SK-N-SH (cell line): ENCODE measurements around the gene PSME2. TPM values are rescaled to one million over a fixed set of nuclear protein-coding genes. Genes with fewer than 3 reads are reported as not detected.

ENCODE experiments used
- CTCF ChIA-PET: fragments of 300-600, 350-600 bp; formaldehyde crosslinking; extraction: SDS; loops from one replicate; lab custom pipeline; 2021; lab: Yijun Ruan, JAX
- POLR2A ChIA-PET: fragments of 350-600 bp; sonication (Branson Sonifier 250); formaldehyde crosslinking; extraction: SDS; loops from one replicate; lab custom pipeline; 2020; ENCODE audit warnings: antibody characterized with exemption, inconsistent platforms; lab: Yijun Ruan, JAX
- DNase-seq: peaks from one replicate; pipeline ENCODE4 v3.0.0; 2012
- H2AFZ ChIP-seq: fragments of 200-600 bp; sonication (generic); 2 replicates; pipeline ENCODE4 v1.8.1; 2016; ENCODE audit warnings: antibody characterized with exemption, mild to moderate bottlenecking, low read depth
- H3F3A ChIP-seq: fragments of 200-600 bp; sonication (generic); replicated peaks from 2 replicates; pipeline ENCODE3; 2016; ENCODE audit warnings: antibody characterized with exemption, mild to moderate bottlenecking; ENCODE audit not compliant: insufficient read depth
- H3K27ac ChIP-seq, 2 experiments: fragments of 200-500 bp in 1 of 2; fragments of 200-600 bp in 1 of 2; sonication (Bioruptor generic) in 1 of 2; sonication (generic), shearing (Covaris generic) in 1 of 2; 2 replicates each; pipeline versions ENCODE4 v1.5.1 to v1.6.1; 2014 to 2016; ENCODE audit warnings: low read depth in 2 of 2, inconsistent platforms in 1 of 2, low read length in 1 of 2, mild to moderate bottlenecking in 1 of 2, mixed read lengths in 1 of 2
- H3K27me3 ChIP-seq: fragments of 200-600 bp; sonication (generic), shearing (Covaris generic); 2 replicates; pipeline ENCODE4 v1.6.1; 2016; ENCODE audit warnings: mixed run types; ENCODE audit not compliant: insufficient read depth
- H3K36me3 ChIP-seq, 2 experiments: fragments of 200-500 bp in 1 of 2; fragments of 200-600 bp in 1 of 2; sonication (Bioruptor generic) in 1 of 2; sonication (generic) in 1 of 2; replicated peaks in 1 of 2; 2 replicates each; pipeline versions ENCODE3 to v1.5.1; 2014 to 2016; ENCODE audit warnings: low read length in 1 of 2, mild to moderate bottlenecking in 1 of 2; ENCODE audit not compliant: insufficient read depth in 2 of 2, control insufficient read depth in 1 of 2
- H3K4me1 ChIP-seq, 2 experiments: fragments of 200-500 bp in 1 of 2; fragments of 200-600 bp in 1 of 2; sonication (Bioruptor generic) in 1 of 2; sonication (generic), shearing (Covaris generic) in 1 of 2; 2 replicates each; pipeline versions ENCODE4 v1.5.1 to v1.6.1; 2014 to 2016; ENCODE audit warnings: low read depth in 1 of 2, low read length in 1 of 2, mixed run types in 1 of 2; ENCODE audit not compliant: insufficient read depth in 2 of 2, control insufficient read depth in 1 of 2
- H3K4me2 ChIP-seq: fragments of 200-600 bp; sonication (generic), shearing (Covaris generic); 2 replicates; pipeline ENCODE4 v1.6.1; 2017; ENCODE audit warnings: mixed run types
- H3K4me3 ChIP-seq, 2 experiments: fragments of 200-500 bp in 1 of 2; fragments of 200-600 bp in 1 of 2; sonication (Bioruptor generic) in 1 of 2; sonication (generic), shearing (Covaris generic) in 1 of 2; 2 replicates each; pipeline versions ENCODE4 v1.5.1 to v1.8.1; 2014 to 2016; ENCODE audit warnings: low read depth in 2 of 2, inconsistent platforms in 1 of 2, low read length in 1 of 2, mild to moderate bottlenecking in 1 of 2, mixed read lengths in 1 of 2, moderate library complexity in 1 of 2
- H3K79me2 ChIP-seq: fragments of 200-600 bp; sonication (generic); 2 replicates; pipeline ENCODE4 v1.8.1; 2017; ENCODE audit warnings: mild to moderate bottlenecking; ENCODE audit not compliant: insufficient read depth
- H3K9ac ChIP-seq: fragments of 200-600 bp; sonication (generic); 2 replicates; pipeline ENCODE4 v1.6.1; 2017; ENCODE audit warnings: mixed run types
- H3K9me2 ChIP-seq: fragments of 200-600 bp; sonication (generic); 2 replicates; pipeline ENCODE4 v1.6.1; 2017; ENCODE audit warnings: mixed run types
- H3K9me3 ChIP-seq: fragments of 200-600 bp; sonication (generic); 2 replicates; pipeline ENCODE4 v1.6.1; 2017; ENCODE audit warnings: mixed run types, mild to moderate bottlenecking, moderate library complexity
- H4K20me1 ChIP-seq: fragments of 200-600 bp; sonication (generic); 2 replicates; pipeline ENCODE4 v1.6.1; 2017; ENCODE audit warnings: mild to moderate bottlenecking, mixed run types; ENCODE audit not compliant: insufficient read depth
- EZH2phosphoT487 ChIP-seq: fragments of 200-600 bp; sonication (generic); IDR thresholded peaks from 2 replicates; pipeline ENCODE4 v1.6.1; 2017; ENCODE audit warnings: low read depth, mixed run types, mild to moderate bottlenecking, antibody characterized with exemption, moderate library complexity, borderline replicate concordance
- FOXM1 ChIP-seq: IDR thresholded peaks from 2 replicates; pipeline ENCODE4 v1.4.0; 2012; ENCODE audit warnings: low read depth, mild to moderate bottlenecking
- GABPA ChIP-seq: IDR thresholded peaks from 2 replicates; pipeline ENCODE4 v1.4.0; 2012; ENCODE audit warnings: low read depth, mild to moderate bottlenecking
- MEF2A ChIP-seq: IDR thresholded peaks from 2 replicates; pipeline ENCODE4 v1.4.0; 2012; ENCODE audit warnings: low read depth, borderline replicate concordance
- NRF1 ChIP-seq: IDR thresholded peaks from 2 replicates; pipeline ENCODE4 v1.6.1; 2012; ENCODE audit warnings: low read depth, mild to moderate bottlenecking, low read length
- RCOR1 ChIP-seq: fragments of 150-350 bp; IDR thresholded peaks from 2 replicates; pipeline ENCODE4 v1.6.1; 2017; ENCODE audit warnings: antibody characterized with exemption, low read length
- SMC3 ChIP-seq: IDR thresholded peaks from 2 replicates; pipeline ENCODE4 v1.6.1; 2012; ENCODE audit warnings: low read depth, low read length, improper control_type of control experiment
- TAF1 ChIP-seq: IDR thresholded peaks from 2 replicates; pipeline ENCODE4 v1.6.1; 2012; ENCODE audit warnings: low read depth, mild to moderate bottlenecking, low read length, moderate library complexity, borderline replicate concordance
- TCF12 ChIP-seq: IDR thresholded peaks from 2 replicates; pipeline ENCODE4 v1.4.0; 2012
- TEAD4 ChIP-seq: IDR thresholded peaks from 2 replicates; pipeline ENCODE4 v1.4.0; 2012; ENCODE audit warnings: mild to moderate bottlenecking, borderline replicate concordance; ENCODE audit not compliant: insufficient read depth
- YY1 ChIP-seq: IDR thresholded peaks from 2 replicates; pipeline ENCODE4 v1.4.0; 2012; ENCODE audit warnings: low read depth, mild to moderate bottlenecking
- WGBS: methylation state at CpG from one replicate; pipeline ENCODE4 v1.1.6; 2017; ENCODE audit warnings: low lambda C conversion rate; 5-methylcytosine and 5-hydroxymethylcytosine counted together
- polyA plus RNA-seq, 3 experiments: library from polyadenylated mRNA; depleted of rRNA; stranded (reverse); fragments of >200 nt; gene quantifications; 2 replicates each; pipeline ENCODE4 v1.2.3, GENCODE V29; 2012
- TF ChIP-seq, protein P1 (sequence below): IDR thresholded peaks from 2 replicates; pipeline ENCODE4 v1.4.0; 2012; ENCODE audit warnings: low read depth, borderline replicate concordance
- TF ChIP-seq, protein P2 (sequence below): IDR thresholded peaks from 2 replicates; pipeline ENCODE4 v1.4.0; 2012; ENCODE audit warnings: low read depth
- TF ChIP-seq, protein P3 (sequence below): fragments of 150-350 bp; IDR thresholded peaks from 2 replicates; pipeline ENCODE4 v1.6.1; 2016; ENCODE audit warnings: mild to moderate bottlenecking, low read depth, low read length
- TF ChIP-seq, protein P4 (sequence below): IDR thresholded peaks from 2 replicates; pipeline ENCODE4 v1.4.0; 2012; ENCODE audit warnings: low read depth, borderline replicate concordance

PSME2 gene
- polyA plus RNA-seq, 1 of the 3 experiments (the other 2 are of a cell fraction), result 147 TPM

DNA sequence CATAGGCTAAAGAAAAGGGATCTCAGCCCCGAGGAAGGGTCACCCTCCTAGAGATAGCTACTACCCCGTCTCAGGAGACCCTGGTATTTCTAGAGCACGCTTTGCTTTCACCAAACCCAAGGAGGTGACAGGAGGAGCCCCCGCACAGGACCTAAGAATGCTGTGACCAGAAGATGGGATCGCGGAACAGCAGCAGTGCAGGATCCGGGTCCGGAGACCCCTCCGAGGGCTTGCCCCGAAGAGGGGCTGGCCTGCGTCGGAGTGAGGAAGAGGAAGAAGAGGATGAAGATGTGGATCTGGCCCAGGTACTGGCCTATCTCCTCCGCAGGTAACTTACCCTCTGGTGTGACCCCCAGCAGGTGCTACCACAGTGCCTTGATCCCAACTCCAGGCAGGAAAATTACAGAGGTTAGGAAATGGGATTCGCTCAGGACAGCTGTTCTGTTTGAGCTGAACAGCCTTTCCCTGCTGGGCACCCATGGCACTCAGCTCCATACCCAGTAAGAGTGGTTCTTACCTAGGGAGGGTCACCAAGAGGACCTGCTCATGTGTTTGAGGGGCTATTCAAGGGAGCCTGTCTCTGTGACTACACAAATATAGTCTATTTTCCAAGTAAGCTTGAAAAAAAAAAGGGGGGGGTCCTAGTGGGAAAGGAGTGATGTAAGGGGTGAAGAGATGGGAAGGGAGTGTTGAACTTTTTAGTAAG is 30.8 kb downstream of the PSME2 start:
- Histone ChIP-seq H3K9me3 (no peaks in the 10 kb centered on the region), H3K4me2 (peak overlapping the region; percentile 90), H3K36me3 (peaks cover 12 to 34% of the 10 kb centered on the region in 2 experiments), H3K9ac (peak overlapping the region; percentile 79), H3K27me3 (no peaks in the 10 kb centered on the region), H3F3A (peaks cover 11% of the 10 kb centered on the region), H3K27ac (peak overlapping the region in 1 of 2 experiments; percentile 76; a peak in 3 of 4 replicates), H4K20me1 (no peaks in the 10 kb centered on the region), H3K79me2 (peaks cover 6% of the 10 kb centered on the region; the same call in 1 of the 2 replicates), H3K4me1 (peaks cover 10 to 17% of the 10 kb centered on the region in 2 experiments), H3K9me2 (no peaks in the 10 kb centered on the region), H2AFZ (peak overlapping the region; percentile 69; the same call in 1 of the 2 replicates), H3K4me3 (peak overlapping the region; percentile 71 to 88)
- 0% methylated on average over 14 of the region's 14 CpGs for WGBS
- CTCF ChIA-PET, result interaction anchor here (0.7 to 3.8 kb wide), 7 partner anchors 21 to 527 kb away, joined by 3 to 25 read pairs (median 5); partner anchors contain the start of genes IRF9 and PSME1
- TF ChIP-seq, protein P1, sequence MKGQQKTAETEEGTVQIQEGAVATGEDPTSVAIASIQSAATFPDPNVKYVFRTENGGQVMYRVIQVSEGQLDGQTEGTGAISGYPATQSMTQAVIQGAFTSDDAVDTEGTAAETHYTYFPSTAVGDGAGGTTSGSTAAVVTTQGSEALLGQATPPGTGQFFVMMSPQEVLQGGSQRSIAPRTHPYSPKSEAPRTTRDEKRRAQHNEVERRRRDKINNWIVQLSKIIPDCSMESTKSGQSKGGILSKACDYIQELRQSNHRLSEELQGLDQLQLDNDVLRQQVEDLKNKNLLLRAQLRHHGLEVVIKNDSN, result no peak
- no peak for TF ChIP-seq TCF12
- no peak for TF ChIP-seq RCOR1
- TF ChIP-seq FOXM1, result no peak
- TF ChIP-seq TAF1, result no peak
- TF ChIP-seq MEF2A, result no peak
- no peak for TF ChIP-seq YY1
- no peak for TF ChIP-seq NRF1
- TF ChIP-seq, protein P2, sequence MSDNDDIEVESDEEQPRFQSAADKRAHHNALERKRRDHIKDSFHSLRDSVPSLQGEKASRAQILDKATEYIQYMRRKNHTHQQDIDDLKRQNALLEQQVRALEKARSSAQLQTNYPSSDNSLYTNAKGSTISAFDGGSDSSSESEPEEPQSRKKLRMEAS, result no peak
- TF ChIP-seq SMC3, result no peak
- TF ChIP-seq TEAD4, result no peak
- TF ChIP-seq, protein P3, sequence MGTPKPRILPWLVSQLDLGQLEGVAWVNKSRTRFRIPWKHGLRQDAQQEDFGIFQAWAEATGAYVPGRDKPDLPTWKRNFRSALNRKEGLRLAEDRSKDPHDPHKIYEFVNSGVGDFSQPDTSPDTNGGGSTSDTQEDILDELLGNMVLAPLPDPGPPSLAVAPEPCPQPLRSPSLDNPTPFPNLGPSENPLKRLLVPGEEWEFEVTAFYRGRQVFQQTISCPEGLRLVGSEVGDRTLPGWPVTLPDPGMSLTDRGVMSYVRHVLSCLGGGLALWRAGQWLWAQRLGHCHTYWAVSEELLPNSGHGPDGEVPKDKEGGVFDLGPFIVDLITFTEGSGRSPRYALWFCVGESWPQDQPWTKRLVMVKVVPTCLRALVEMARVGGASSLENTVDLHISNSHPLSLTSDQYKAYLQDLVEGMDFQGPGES, result no peak
- no peak for TF ChIP-seq EZH2phosphoT487
- TF ChIP-seq, protein P4, sequence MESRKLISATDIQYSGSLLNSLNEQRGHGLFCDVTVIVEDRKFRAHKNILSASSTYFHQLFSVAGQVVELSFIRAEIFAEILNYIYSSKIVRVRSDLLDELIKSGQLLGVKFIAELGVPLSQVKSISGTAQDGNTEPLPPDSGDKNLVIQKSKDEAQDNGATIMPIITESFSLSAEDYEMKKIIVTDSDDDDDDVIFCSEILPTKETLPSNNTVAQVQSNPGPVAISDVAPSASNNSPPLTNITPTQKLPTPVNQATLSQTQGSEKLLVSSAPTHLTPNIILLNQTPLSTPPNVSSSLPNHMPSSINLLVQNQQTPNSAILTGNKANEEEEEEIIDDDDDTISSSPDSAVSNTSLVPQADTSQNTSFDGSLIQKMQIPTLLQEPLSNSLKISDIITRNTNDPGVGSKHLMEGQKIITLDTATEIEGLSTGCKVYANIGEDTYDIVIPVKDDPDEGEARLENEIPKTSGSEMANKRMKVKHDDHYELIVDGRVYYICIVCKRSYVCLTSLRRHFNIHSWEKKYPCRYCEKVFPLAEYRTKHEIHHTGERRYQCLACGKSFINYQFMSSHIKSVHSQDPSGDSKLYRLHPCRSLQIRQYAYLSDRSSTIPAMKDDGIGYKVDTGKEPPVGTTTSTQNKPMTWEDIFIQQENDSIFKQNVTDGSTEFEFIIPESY, result no peak
- no peak for TF ChIP-seq GABPA
- POLR2A ChIA-PET, result interaction anchor here (0.6 to 3.2 kb wide), 9 partner anchors 15 to 81 kb away, joined by 5 to 28 read pairs (median 11); partner anchors contain the start of genes CARMIL3, EMC9, FITM1 and IRF9
- DNase-seq, result no peak
